ENCODE results near the gene GRIN3A. TPM values are rescaled to one million over a fixed set of nuclear protein-coding genes. Genes with fewer than 3 reads are reported as not detected.

The GRIN3A gene
- polyA plus RNA-seq, 1 of the 3 experiments (the other 2 are of a cell fraction), result not detected

DNA sequence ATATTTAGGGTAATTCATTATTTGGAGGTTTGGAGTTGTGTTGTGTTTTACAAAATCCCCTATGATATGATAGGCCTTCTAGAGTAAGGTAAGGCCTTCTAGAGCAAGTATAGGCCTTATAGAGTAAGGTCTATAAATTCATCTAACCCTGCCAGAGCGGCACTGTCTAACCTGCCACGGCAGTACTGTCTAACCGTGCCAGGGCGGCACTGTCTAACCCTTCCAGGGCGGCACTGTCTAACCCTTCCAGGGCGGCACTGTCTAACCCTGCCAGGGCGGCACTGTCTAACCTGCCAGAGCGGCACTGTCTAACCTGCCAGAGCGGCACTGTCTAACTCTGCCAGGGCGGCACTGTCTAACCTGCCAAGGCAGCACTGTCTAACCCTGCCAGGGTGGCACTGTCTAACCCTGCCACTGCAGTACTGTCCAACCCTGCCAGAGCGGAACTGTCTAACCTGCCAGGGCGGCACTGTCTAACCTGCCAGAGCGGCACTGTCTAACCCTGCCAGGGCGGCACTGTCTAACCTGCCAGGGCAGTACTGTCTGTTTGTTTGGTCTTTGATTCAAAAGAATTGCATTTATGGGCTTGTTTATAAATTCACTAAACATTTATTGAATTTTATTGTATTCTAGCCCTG is 195.2 kb downstream of the GRIN3A start:
- peaks cover 8% of the 10 kb centered on the region; the same call in 1 of the 2 replicates for H3K79me2 ChIP-seq (ENCODE audit: insufficient read depth)
- no peaks in the 10 kb centered on the region for H3F3A ChIP-seq (replicated peaks; ENCODE audit: insufficient read depth)
- TF ChIP-seq IRF3 (IDR thresholded peaks at IDR 0.05; ENCODE audit: low read depth, low read length) (no peak), GABPA (IDR thresholded peaks at IDR 0.05; ENCODE audit: low read depth) (no peak), TCF12 (IDR thresholded peaks at IDR 0.05) (no peak), FOSL2 (IDR thresholded peaks at IDR 0.05; ENCODE audit: borderline replicate concordance, low read depth) (no peak), CHD2 (IDR thresholded peaks at IDR 0.05; ENCODE audit: low read length, partially characterized antibody) (no peak), MEF2A (IDR thresholded peaks at IDR 0.05; ENCODE audit: borderline replicate concordance, low read depth) (no peak)
- TF ChIP-seq, protein P1, sequence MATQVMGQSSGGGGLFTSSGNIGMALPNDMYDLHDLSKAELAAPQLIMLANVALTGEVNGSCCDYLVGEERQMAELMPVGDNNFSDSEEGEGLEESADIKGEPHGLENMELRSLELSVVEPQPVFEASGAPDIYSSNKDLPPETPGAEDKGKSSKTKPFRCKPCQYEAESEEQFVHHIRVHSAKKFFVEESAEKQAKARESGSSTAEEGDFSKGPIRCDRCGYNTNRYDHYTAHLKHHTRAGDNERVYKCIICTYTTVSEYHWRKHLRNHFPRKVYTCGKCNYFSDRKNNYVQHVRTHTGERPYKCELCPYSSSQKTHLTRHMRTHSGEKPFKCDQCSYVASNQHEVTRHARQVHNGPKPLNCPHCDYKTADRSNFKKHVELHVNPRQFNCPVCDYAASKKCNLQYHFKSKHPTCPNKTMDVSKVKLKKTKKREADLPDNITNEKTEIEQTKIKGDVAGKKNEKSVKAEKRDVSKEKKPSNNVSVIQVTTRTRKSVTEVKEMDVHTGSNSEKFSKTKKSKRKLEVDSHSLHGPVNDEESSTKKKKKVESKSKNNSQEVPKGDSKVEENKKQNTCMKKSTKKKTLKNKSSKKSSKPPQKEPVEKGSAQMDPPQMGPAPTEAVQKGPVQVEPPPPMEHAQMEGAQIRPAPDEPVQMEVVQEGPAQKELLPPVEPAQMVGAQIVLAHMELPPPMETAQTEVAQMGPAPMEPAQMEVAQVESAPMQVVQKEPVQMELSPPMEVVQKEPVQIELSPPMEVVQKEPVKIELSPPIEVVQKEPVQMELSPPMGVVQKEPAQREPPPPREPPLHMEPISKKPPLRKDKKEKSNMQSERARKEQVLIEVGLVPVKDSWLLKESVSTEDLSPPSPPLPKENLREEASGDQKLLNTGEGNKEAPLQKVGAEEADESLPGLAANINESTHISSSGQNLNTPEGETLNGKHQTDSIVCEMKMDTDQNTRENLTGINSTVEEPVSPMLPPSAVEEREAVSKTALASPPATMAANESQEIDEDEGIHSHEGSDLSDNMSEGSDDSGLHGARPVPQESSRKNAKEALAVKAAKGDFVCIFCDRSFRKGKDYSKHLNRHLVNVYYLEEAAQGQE (IDR thresholded peaks at IDR 0.05; ENCODE audit: low read depth, low read length), result no peak
- peaks cover 0 to 1% of the 10 kb centered on the region in 2 experiments; a peak in 1 of 4 replicates for H3K4me1 ChIP-seq (ENCODE audit: control insufficient read depth in 1 of 2, insufficient read depth in 2 of 2, low read depth in 1 of 2, low read length in 1 of 2)
- H3K9me3 ChIP-seq, result no peaks in the 10 kb centered on the region
- 99% methylated on average over 11 of the region's 14 CpGs for WGBS (ENCODE audit: low lambda C conversion rate)
- no peaks in the 10 kb centered on the region for H3K9me2 ChIP-seq
- POLR2A ChIA-PET, result interaction anchor here (0.9 kb wide), 1 partner anchor 10 kb away, joined by 4 read pairs; the partner anchor contains the start of gene RNF20
- no peak overlapping the region for H3K9ac ChIP-seq
- CTCF ChIA-PET, result interaction anchor here (1.3 kb wide), 1 partner anchor 94 kb away, joined by 4 read pairs; no protein-coding TSS in a partner anchor
- no peak overlapping the region for H3K4me2 ChIP-seq
- H3K36me3 ChIP-seq (replicated peaks in 1 of 2; ENCODE audit: control insufficient read depth in 1 of 2, insufficient read depth in 2 of 2, low read length in 1 of 2), result peaks cover 67 to 89% of the 10 kb centered on the region in 2 experiments
- peaks cover 14% of the 10 kb centered on the region for H4K20me1 ChIP-seq (ENCODE audit: insufficient read depth)
- H3K27me3 ChIP-seq (ENCODE audit: insufficient read depth), result no peaks in the 10 kb centered on the region
- no peak overlapping the region for H3K4me3 ChIP-seq (ENCODE audit: low read depth in 2 of 2, low read length in 1 of 2)
- no peak overlapping the region for H3K27ac ChIP-seq (ENCODE audit: low read depth in 2 of 2, low read length in 1 of 2)
- no peak overlapping the region for H2AFZ ChIP-seq (ENCODE audit: low read depth)
- no peak for DNase-seq

GRCh38 chr9:101540069-101540468 is 198.4 kb downstream of the GRIN3A start:
- no peak overlapping the region for H3K4me3 ChIP-seq (ENCODE audit: low read depth in 2 of 2, low read length in 1 of 2)
- ChIA-PET POLR2A (no interaction called here), CTCF (interaction anchor here (0.7 to 1.9 kb wide), 3 partner anchors 61 to 91 kb away, joined by 3 to 10 read pairs (median 3); no protein-coding TSS in a partner anchor)
- peaks cover 60 to 88% of the 10 kb centered on the region in 2 experiments for H3K36me3 ChIP-seq (replicated peaks in 1 of 2; ENCODE audit: control insufficient read depth in 1 of 2, insufficient read depth in 2 of 2, low read length in 1 of 2)
- H3K9ac ChIP-seq, result no peak overlapping the region
- DNase-seq, result no peak
- no peaks in the 10 kb centered on the region for H3K27me3 ChIP-seq (ENCODE audit: insufficient read depth)
- 93% methylated on average over 8 of the region's 8 CpGs for WGBS (ENCODE audit: low lambda C conversion rate)
- H3K4me1 ChIP-seq (ENCODE audit: control insufficient read depth in 1 of 2, insufficient read depth in 2 of 2, low read depth in 1 of 2, low read length in 1 of 2), result peaks cover 0 to 7% of the 10 kb centered on the region in 2 experiments; a peak in 3 of 4 replicates
- H3K9me2 ChIP-seq, result no peaks in the 10 kb centered on the region
- TF ChIP-seq ELF1 (IDR thresholded peaks at IDR 0.05) (no peak), MAX (IDR thresholded peaks at IDR 0.05; ENCODE audit: low read depth) (no peak), RCOR1 (IDR thresholded peaks at IDR 0.05; ENCODE audit: low read length) (no peak), CHD2 (IDR thresholded peaks at IDR 0.05; ENCODE audit: low read length, partially characterized antibody) (no peak)
- TF ChIP-seq, protein P1 (IDR thresholded peaks at IDR 0.05; ENCODE audit: low read depth, low read length), result no peak
- no peaks in the 10 kb centered on the region for H3K9me3 ChIP-seq
- H2AFZ ChIP-seq (ENCODE audit: low read depth), result no peak overlapping the region
- H3K79me2 ChIP-seq (ENCODE audit: insufficient read depth), result peaks cover 39% of the 10 kb centered on the region
- H3K4me2 ChIP-seq, result no peak overlapping the region
- H3F3A ChIP-seq (replicated peaks; ENCODE audit: insufficient read depth), result no peaks in the 10 kb centered on the region
- no peak overlapping the region for H3K27ac ChIP-seq (ENCODE audit: low read depth in 2 of 2, low read length in 1 of 2)
- peaks cover 24% of the 10 kb centered on the region for H4K20me1 ChIP-seq (ENCODE audit: insufficient read depth)
